Activated CD4-positive, alpha-beta T cell treated with anti-CD3 and anti-CD28 coated beads, Interleukin-2, amount 50 U/mL, for 16 hours (primary cell): ENCODE results near the gene METTL16.
"Not testable (repeated sequence)": the region's sequence is repeated elsewhere in the genome, so short reads cannot be mapped to it uniquely, and the experiment has no call there.

Experiments
- DNase-seq: peaks from one replicate; pipeline ENCODE4 v3.0.0-alpha.2; 2020

Gene METTL16

GRCh38 chr17:2502871-2503580 lies 8.7 kb downstream of the METTL16 start:
- DNase-seq: no peak

GRCh38 chr17:2500446-2500845 lies 11.2 kb downstream of the METTL16 start:
- DNase-seq: no peak

GRCh38 chr17:2489286-2489685 lies 22.4 kb downstream of the METTL16 start:
- not testable (repeated sequence) for DNase-seq

- DNase-seq: no peak
These were observed 24.4 kb downstream of the METTL16 start for GRCh38 chr17:2487306-2487705.

GRCh38 chr17:2486709-2487108 lies 25.0 kb downstream of the METTL16 start:
- not testable (repeated sequence) for DNase-seq

GRCh38 chr17:2485970-2486369 lies 25.7 kb downstream of the METTL16 start:
- DNase-seq: no peak

- DNase-seq: no peak
These were observed 26.1 kb downstream of the METTL16 start for GRCh38 chr17:2485543-2485942.

- no peak for DNase-seq
These were observed 26.8 kb downstream of the METTL16 start for GRCh38 chr17:2484876-2485275.

GRCh38 chr17:2483084-2483483 lies 28.6 kb downstream of the METTL16 start:
- DNase-seq: no peak

- DNase-seq: no peak
These were observed 29.5 kb downstream of the METTL16 start for GRCh38 chr17:2482218-2482617.

GRCh38 chr17:2481760-2482159 lies 29.9 kb downstream of the METTL16 start:
- no peak for DNase-seq

GRCh38 chr17:2478458-2478857 lies 33.2 kb downstream of the METTL16 start:
- DNase-seq: no peak

- DNase-seq: no peak
These were observed 36.6 kb downstream of the METTL16 start for GRCh38 chr17:2475056-2475455.

GRCh38 chr17:2474371-2474770 lies 37.3 kb downstream of the METTL16 start:
- no peak for DNase-seq

- DNase-seq: no peak
These were observed 43.4 kb downstream of the METTL16 start for GRCh38 chr17:2468270-2468669.

GRCh38 chr17:2466931-2467330 lies 44.8 kb downstream of the METTL16 start:
- DNase-seq: no peak

GRCh38 chr17:2462481-2462880 lies 49.2 kb downstream of the METTL16 start:
- no peak for DNase-seq

GRCh38 chr17:2459917-2460271 lies 51.8 kb downstream of the METTL16 start:
- peak; percentile 77 for DNase-seq

- DNase-seq: no peak
These were observed 53.8 kb downstream of the METTL16 start for GRCh38 chr17:2457913-2458312.

GRCh38 chr17:2456475-2456874 lies 55.2 kb downstream of the METTL16 start:
- DNase-seq: no peak

- DNase-seq: no peak
These were observed 55.7 kb downstream of the METTL16 start for GRCh38 chr17:2455956-2456355.

GRCh38 chr17:2453866-2454265 lies 57.8 kb downstream of the METTL16 start:
- DNase-seq: peak; percentile 66

- DNase-seq: no peak
These were observed 58.4 kb downstream of the METTL16 start for GRCh38 chr17:2453325-2453724.

GRCh38 chr17:2452216-2452750 lies 59.4 kb downstream of the METTL16 start:
- DNase-seq: no peak

- DNase-seq: no peak
These were observed 61.6 kb downstream of the METTL16 start for GRCh38 chr17:2450016-2450650.
